ENCODE results near the gene FBLN2.

- TF ChIP-seq TEAD4 (IDR thresholded peaks at IDR 0.05), result no peak
- TF ChIP-seq FOXM1 (IDR thresholded peaks at IDR 0.05; ENCODE audit: borderline replicate concordance, low read depth), result no peak
- no peak for TF ChIP-seq EP300 (IDR thresholded peaks at IDR 0.05; ENCODE audit: borderline replicate concordance)
- no peak for TF ChIP-seq MAX (IDR thresholded peaks at IDR 0.05)
- no peak for TF ChIP-seq CEBPB (IDR thresholded peaks at IDR 0.05)
- TF ChIP-seq NFIC (IDR thresholded peaks at IDR 0.05), result no peak
- TF ChIP-seq REST (IDR thresholded peaks at IDR 0.05; ENCODE audit: low read depth), result no peak
- no peak for TF ChIP-seq TCF12 (IDR thresholded peaks at IDR 0.05; ENCODE audit: low read depth)
Measured at GRCh38 chr3:13507247-13507569, 41.7 kb upstream of the FBLN2 start.
